HEK293 (cell line): Measurements from ENCODE around the gene MED23.

Source experiments
- CTCF ChIA-PET: fragments of 350-600 bp; formaldehyde crosslinking; extraction: SDS; loops from one replicate; lab custom pipeline; 2021; ENCODE audit warnings: antibody characterized with exemption; lab: Yijun Ruan, JAX
- POLR2A ChIA-PET: fragments of 300-600 bp; formaldehyde crosslinking; extraction: SDS; loops from one replicate; lab custom pipeline; 2020; ENCODE audit warnings: antibody characterized with exemption, inconsistent platforms; lab: Yijun Ruan, JAX
- H3K27ac ChIP-seq: fragments of 200-500 bp; sonication (Bioruptor generic); 2 replicates; pipeline ENCODE4 v1.5.1; 2014; ENCODE audit warnings: low read depth, low read length, control low read depth, inconsistent platforms; ENCODE audit errors: extremely low read depth
- H3K36me3 ChIP-seq, 2 experiments: fragments of 200-500 bp in 1 of 2; sonication (Bioruptor generic) in 1 of 2; 1 replicate in 1 of 2; 2 replicates in 1 of 2; pipeline ENCODE4 v1.5.1; 2014 to 2017; ENCODE audit warnings: inconsistent platforms in 2 of 2, low read length in 2 of 2; ENCODE audit not compliant: control insufficient read depth in 2 of 2, insufficient read depth in 1 of 2
- H3K4me1 ChIP-seq: fragments of 200-500 bp; sonication (Bioruptor generic); 2 replicates; pipeline ENCODE4 v1.5.1; 2014; ENCODE audit warnings: mild to moderate bottlenecking, low read length, inconsistent platforms; ENCODE audit not compliant: control insufficient read depth, insufficient read depth
- H3K4me3 ChIP-seq: 2 replicates; pipeline ENCODE4 v1.5.1; 2011; ENCODE audit warnings: low read depth, mild to moderate bottlenecking, control low read depth, low read length, moderate library complexity
- H3K9me3 ChIP-seq: fragments of 200-500 bp; sonication (Bioruptor generic); 2 replicates; pipeline ENCODE4 v1.5.1; 2014; ENCODE audit warnings: low read depth, low read length, inconsistent platforms; ENCODE audit not compliant: control insufficient read depth, insufficient read depth
- BCL11A ChIP-seq: fragments of 450-650 bp; formaldehyde crosslinking; IDR thresholded peaks from 2 replicates; pipeline ENCODE4 v1.5.1; 2016; ENCODE audit warnings: low read depth, missing biosample characterization, missing genetic modification characterization
- SALL2 ChIP-seq: fragments of 450-650 bp; formaldehyde crosslinking; IDR thresholded peaks from 2 replicates; pipeline ENCODE4 v1.5.0; 2017; ENCODE audit warnings: missing biosample characterization, mild to moderate bottlenecking, missing genetic modification characterization, borderline replicate concordance
- SCRT1 ChIP-seq: fragments of 450-650 bp; formaldehyde crosslinking; IDR thresholded peaks from 2 replicates; pipeline ENCODE4 v1.5.1; 2016; ENCODE audit warnings: missing biosample characterization, missing genetic modification characterization, borderline replicate concordance
- ZBTB1 ChIP-seq: fragments of 450-650 bp; formaldehyde crosslinking; IDR thresholded peaks from 2 replicates; pipeline ENCODE4 v1.5.1; 2016; ENCODE audit warnings: missing biosample characterization, missing genetic modification characterization
- ZBTB10 ChIP-seq: fragments of 450-650 bp; formaldehyde crosslinking; IDR thresholded peaks from 2 replicates; pipeline ENCODE4 v1.5.1; 2016; ENCODE audit warnings: missing biosample characterization, missing genetic modification characterization
- ZBTB20 ChIP-seq: fragments of 450-650 bp; formaldehyde crosslinking; IDR thresholded peaks from 2 replicates; pipeline ENCODE4 v1.5.1; 2016; ENCODE audit warnings: missing biosample characterization, missing genetic modification characterization
- ZBTB49 ChIP-seq: fragments of 450-650 bp; formaldehyde crosslinking; IDR thresholded peaks from 2 replicates; pipeline ENCODE4 v1.5.1; 2016; ENCODE audit warnings: missing biosample characterization, missing genetic modification characterization, low read depth
- ZEB2 ChIP-seq: fragments of 450-650 bp; formaldehyde crosslinking; IDR thresholded peaks from 2 replicates; pipeline ENCODE4 v1.5.1; 2016; ENCODE audit warnings: missing biosample characterization, missing genetic modification characterization
- ZNF19 ChIP-seq: fragments of 450-650 bp; formaldehyde crosslinking; IDR thresholded peaks from 2 replicates; pipeline ENCODE4; 2016; ENCODE audit warnings: missing biosample characterization, missing genetic modification characterization, low read depth
- ZNF2 ChIP-seq: fragments of 450-650 bp; formaldehyde crosslinking; IDR thresholded peaks from 2 replicates; pipeline ENCODE4 v1.5.1; 2016; ENCODE audit warnings: missing biosample characterization, missing genetic modification characterization
- ZNF530 ChIP-seq: fragments of 450-650 bp; formaldehyde crosslinking; IDR thresholded peaks from 2 replicates; pipeline ENCODE4 v1.5.1; 2016; ENCODE audit warnings: low read depth, missing biosample characterization, missing genetic modification characterization
- ZNF580 ChIP-seq: fragments of 450-650 bp; formaldehyde crosslinking; IDR thresholded peaks from 2 replicates; pipeline ENCODE4 v1.5.1; 2016; ENCODE audit warnings: missing biosample characterization, missing genetic modification characterization
- ZNF596 ChIP-seq: fragments of 450-650 bp; IDR thresholded peaks from 2 replicates; pipeline ENCODE4 v1.5.0; 2018; ENCODE audit warnings: missing biosample characterization, mild to moderate bottlenecking, missing genetic modification characterization, moderate library complexity

The MED23 gene

GRCh38 chr6:131572686-131573415 lies 55.2 kb downstream of the MED23 start, which contains the start of gene ARG1:
Gene ARG1 (plus strand): TSS chr6:131573226. CDS start chr6:131573283, 57 bp downstream.
- Histone ChIP-seq H3K27ac (no peak within 1 kb of the TSS), H3K4me3 (no peak within 1 kb of the TSS), H3K36me3 (peaks cover 7 to 39% of the 10 kb centered on the region in 2 experiments; a peak in 2 of 3 replicates), H3K9me3 (no peaks in the 10 kb centered on the region), H3K4me1 (0 out of 2 replicates have a peak, but pooled peaks cover 5% of the 10 kb centered on the region)
- ChIA-PET POLR2A (no interaction called here), CTCF (interaction anchor here (0.8 to 1.9 kb wide), 2 partner anchors 53 to 55 kb away, joined by 4 to 7 read pairs; partner anchors contain the start of gene MED23)
- TF ChIP-seq ZBTB20 (tag by site-specific recombination): no peak

- H3K36me3 ChIP-seq: peaks cover 0 to 14% of the 10 kb centered on the region in 2 experiments; a peak in 2 of 3 replicates
- H3K9me3 ChIP-seq: no peaks in the 10 kb centered on the region
- ChIA-PET CTCF (interaction anchor here (0.9 kb wide), 1 partner anchor 49 kb away, joined by 4 read pairs; no protein-coding TSS in a partner anchor), POLR2A (interaction anchor here (1.1 kb wide), 1 partner anchor 60 kb away, joined by 3 read pairs; the partner anchor contains the start of gene MED23)
- no peaks in the 10 kb centered on the region for H3K4me1 ChIP-seq
- TF ChIP-seq SCRT1 (tag by site-specific recombination) (no peak), ZNF2 (tag by site-specific recombination) (no peak), SALL2 (no peak), BCL11A (no peak), ZEB2 (tag by site-specific recombination) (no peak), ZNF19 (no peak), ZNF596 (tag by site-specific recombination) (no peak), ZBTB49 (no peak), ZBTB10 (tag by site-specific recombination) (no peak), ZNF530 (tag by site-specific recombination) (no peak), ZNF580 (tag by site-specific recombination) (no peak)
- no peak overlapping the region for H3K4me3 ChIP-seq
- H3K27ac ChIP-seq: no peak overlapping the region
These were observed 59.3 kb downstream of the MED23 start for GRCh38 chr6:131568726-131569125.

- no peak for TF ChIP-seq ZBTB1 (tag by site-specific recombination)
- Histone ChIP-seq H3K4me1 (no peaks in the 10 kb centered on the region), H3K4me3 (no peak overlapping the region), H3K36me3 (peaks cover 0 to 8% of the 10 kb centered on the region in 2 experiments; a peak in 2 of 3 replicates), H3K27ac (no peak overlapping the region), H3K9me3 (no peaks in the 10 kb centered on the region)
- ChIA-PET CTCF (interaction anchor here (0.6 kb wide), 1 partner anchor 1084 kb away, joined by 4 read pairs; no protein-coding TSS in a partner anchor), POLR2A (no interaction called here)
These were observed 63.0 kb downstream of the MED23 start for GRCh38 chr6:131565056-131565455.
